ENCODE results near the gene MTNR1A. TPM values are rescaled to one million over a fixed set of nuclear protein-coding genes. Genes with fewer than 3 reads are reported as not detected.

MTNR1A gene
- total and polyA plus RNA-seq, 9 of the 15 experiments (the other 6 are each of a cell fraction or from before 2014, with no cell fraction given): 0.09 to 0.12 (median 0.10) TPM; not detected in 5

- TF ChIP-seq ASH1L (IDR thresholded peaks at IDR 0.05; ENCODE audit: borderline replicate concordance, low read depth, partially characterized antibody) (peak; percentile 40), STAT5A (IDR thresholded peaks at IDR 0.05; ENCODE audit: borderline replicate concordance, low read length) (0 out of 2 replicates have a peak, but pooled peaks have one; percentile 38), FOS (IDR thresholded peaks at IDR 0.05; ENCODE audit: extremely low read depth, insufficient read length) (no peak), ZBTB12 (CRISPR knock-in tag; IDR thresholded peaks at IDR 0.05) (peak; percentile 51; the same call in 1 of the 2 replicates), CREB1 (IDR thresholded peaks at IDR 0.05) (peak; percentile 77), CREB1 (CRISPR knock-in tag; IDR thresholded peaks at IDR 0.05) (peak; percentile 71), BCL6 (CRISPR knock-in tag; IDR thresholded peaks at IDR 0.05) (no peak), REST (IDR thresholded peaks at IDR 0.05; ENCODE audit: borderline replicate concordance) (peak; percentile 48), REST (CRISPR knock-in tag; IDR thresholded peaks at IDR 0.05; ENCODE audit: low read depth) (no peak), MTA3 (IDR thresholded peaks at IDR 0.05; ENCODE audit: borderline replicate concordance) (peak; percentile 80), KLF1 (tag; IDR thresholded peaks at IDR 0.05) (no peak), RCOR1 (IDR thresholded peaks at IDR 0.05; ENCODE audit: borderline replicate concordance in 1 of 2, low read depth in 2 of 2, low read length in 2 of 2) (0 out of 4 replicates have a peak, but pooled peaks of 1 of the 2 experiments have one; percentile 12), EGR1 (conservative IDR thresholded peaks at IDR 0.05) (peak; percentile 64), GMEB1 (CRISPR knock-in tag; IDR thresholded peaks at IDR 0.05) (peak; percentile 94)
Measured at GRCh38 chr4:186500721-186501304, 54.6 kb downstream of the MTNR1A start (continued).
